ENCODE results near the gene LRPAP1. TPM values are rescaled to one million over a fixed set of nuclear protein-coding genes. Genes with fewer than 3 reads are reported as not detected.

Gene LRPAP1
- total RNA-seq, 1 donor from 2014 or later, result 147 TPM

DNA sequence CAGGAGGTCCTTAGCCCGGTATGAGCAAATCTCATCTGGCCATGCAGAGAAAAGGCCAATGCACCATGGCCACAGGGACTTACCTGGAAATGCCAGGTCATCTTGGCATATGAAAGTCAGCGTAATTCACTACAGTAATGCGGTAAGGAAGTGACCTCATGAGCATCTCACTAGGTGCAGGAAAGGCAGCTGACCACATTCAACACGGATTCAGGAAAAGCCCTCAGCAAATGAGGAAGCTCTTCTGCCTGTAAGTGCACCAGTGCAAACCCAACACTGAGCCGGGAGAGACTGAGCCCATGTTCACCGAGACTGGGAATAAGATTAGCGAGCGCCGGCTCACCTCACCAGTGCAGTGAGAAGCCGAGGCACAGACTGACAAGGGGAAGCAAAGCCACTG, 23.7 kb downstream of the LRPAP1 start:
- H3K4me3 ChIP-seq (ENCODE audit: low read depth, low read length), result no peak overlapping the region
- no peak for TF ChIP-seq CTCF (IDR thresholded peaks at IDR 0.05; ENCODE audit: insufficient read depth, low read length, poor library complexity, severe bottlenecking)
- no peaks in the 10 kb centered on the region for H3K36me3 ChIP-seq (ENCODE audit: control insufficient read depth, insufficient read depth, low read length)
- H3K27me3 ChIP-seq (ENCODE audit: control insufficient read depth, insufficient read depth, low read length), result no peaks in the 10 kb centered on the region
- DNase-seq (ENCODE audit: low read depth), result no peak

- Histone ChIP-seq H3K27me3 (ENCODE audit: control insufficient read depth, insufficient read depth, low read length) (no peaks in the 10 kb centered on the region), H3K36me3 (ENCODE audit: control insufficient read depth, insufficient read depth, low read length) (no peaks in the 10 kb centered on the region), H3K4me3 (ENCODE audit: low read depth, low read length) (no peak overlapping the region)
- no peak for DNase-seq (ENCODE audit: low read depth)
- TF ChIP-seq CTCF (IDR thresholded peaks at IDR 0.05; ENCODE audit: insufficient read depth, low read length, poor library complexity, severe bottlenecking), result no peak
Observed at GRCh38 chr4:3505231-3505630, 27.0 kb downstream of the LRPAP1 start.

GRCh38 chr4:3502941-3503936, 29.0 kb downstream of the LRPAP1 start:
- no peak overlapping the region for H3K4me3 ChIP-seq (ENCODE audit: low read depth, low read length)
- H3K27me3 ChIP-seq (ENCODE audit: control insufficient read depth, insufficient read depth, low read length), result no peaks in the 10 kb centered on the region
- H3K36me3 ChIP-seq (ENCODE audit: control insufficient read depth, insufficient read depth, low read length), result no peaks in the 10 kb centered on the region
- TF ChIP-seq CTCF (IDR thresholded peaks at IDR 0.05; ENCODE audit: insufficient read depth, low read length, poor library complexity, severe bottlenecking), result no peak
- DNase-seq (ENCODE audit: low read depth), result no peak

- Histone ChIP-seq H3K4me3 (ENCODE audit: low read depth, low read length) (no peak overlapping the region), H3K36me3 (ENCODE audit: control insufficient read depth, insufficient read depth, low read length) (no peaks in the 10 kb centered on the region), H3K27me3 (ENCODE audit: control insufficient read depth, insufficient read depth, low read length) (no peaks in the 10 kb centered on the region)
- TF ChIP-seq CTCF (IDR thresholded peaks at IDR 0.05; ENCODE audit: insufficient read depth, low read length, poor library complexity, severe bottlenecking), result no peak
- no peak for DNase-seq (ENCODE audit: low read depth)
Observed at GRCh38 chr4:3501825-3502425, 30.3 kb downstream of the LRPAP1 start.

- no peak for TF ChIP-seq CTCF (IDR thresholded peaks at IDR 0.05; ENCODE audit: insufficient read depth, low read length, poor library complexity, severe bottlenecking)
Observed at GRCh38 chr4:3501126-3501824, 30.9 kb downstream of the LRPAP1 start.

More at GRCh38 chr4:3501126-3501824, 30.9 kb downstream of the LRPAP1 start:
- no peaks in the 10 kb centered on the region for H3K27me3 ChIP-seq (ENCODE audit: control insufficient read depth, insufficient read depth, low read length)
- DNase-seq (ENCODE audit: low read depth), result no peak
- H3K36me3 ChIP-seq (ENCODE audit: control insufficient read depth, insufficient read depth, low read length), result no peaks in the 10 kb centered on the region
- no peak overlapping the region for H3K4me3 ChIP-seq (ENCODE audit: low read depth, low read length)
